NCI-H2227 (cell line): Measurements from ENCODE around the gene GFER.
A peak's percentile ranks its signal among the peaks of the same experiment; 100 is the strongest.
"Not testable (repeated sequence)": the region's sequence is repeated elsewhere in the genome, so short reads cannot be mapped to it uniquely, and the experiment has no call there.

Experiments used
- DNase-seq: peaks from one replicate; lab custom pipeline; 2025; ENCODE audit not compliant: unreplicated experiment; lab: John Stamatoyannopoulos, UW

Gene GFER

GRCh38 chr16:2025878-2026460 lies 42.0 kb downstream of the GFER start:
- DNase-seq: no peak

- peak; percentile 62 for DNase-seq
Measured at GRCh38 chr16:2026461-2027023, 42.5 kb downstream of the GFER start, which contains the start of gene NHERF2. TSS of gene NHERF2 (plus strand) at chr16:2026902. CDS start at chr16:2027006, 104 bp downstream.

GRCh38 chr16:2027024-2028010 lies 43.3 kb downstream of the GFER start:
- peak; percentile 62 for DNase-seq

DNA sequence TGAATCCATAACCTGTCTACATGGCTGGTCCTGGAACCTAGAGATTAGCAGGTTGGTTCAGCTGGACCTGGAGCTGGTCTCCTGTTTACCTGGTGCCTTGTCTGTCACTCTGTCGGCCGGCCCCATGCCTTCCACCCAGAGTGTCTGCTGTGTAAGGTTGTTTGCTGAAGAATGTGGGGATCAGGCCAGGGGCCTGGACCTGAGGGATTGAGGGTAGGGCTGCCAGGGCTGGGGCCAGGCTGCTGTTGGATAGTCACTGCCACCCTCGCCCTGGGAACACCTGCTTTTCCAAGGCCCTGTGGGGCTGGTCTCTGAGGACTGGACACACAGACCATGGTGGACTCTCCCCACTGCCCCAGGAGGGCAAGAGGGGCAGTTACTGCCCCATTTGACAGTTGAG lies 44.2 kb downstream of the GFER start:
- no peak for DNase-seq

GRCh38 chr16:2028620-2029220 lies 44.7 kb downstream of the GFER start:
- no peak for DNase-seq

DNA sequence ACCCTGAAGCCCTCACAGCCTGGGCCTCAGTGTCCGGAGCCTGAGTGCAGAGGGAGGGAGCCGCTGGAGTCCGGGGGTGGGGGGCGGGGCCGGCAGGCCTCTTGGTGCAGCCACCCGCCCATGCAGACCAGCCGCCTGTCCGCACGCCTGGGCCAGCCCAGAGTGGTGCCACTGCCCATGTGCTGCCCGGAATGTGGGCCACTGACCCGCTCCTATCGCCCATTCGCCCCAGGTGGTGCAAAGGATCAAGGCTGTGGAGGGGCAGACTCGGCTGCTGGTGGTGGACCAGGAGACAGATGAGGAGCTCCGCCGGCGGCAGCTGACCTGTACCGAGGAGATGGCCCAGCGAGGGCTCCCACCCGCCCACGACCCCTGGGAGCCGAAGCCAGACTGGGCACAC lies 45.4 kb downstream of the GFER start:
- no peak for DNase-seq

DNA sequence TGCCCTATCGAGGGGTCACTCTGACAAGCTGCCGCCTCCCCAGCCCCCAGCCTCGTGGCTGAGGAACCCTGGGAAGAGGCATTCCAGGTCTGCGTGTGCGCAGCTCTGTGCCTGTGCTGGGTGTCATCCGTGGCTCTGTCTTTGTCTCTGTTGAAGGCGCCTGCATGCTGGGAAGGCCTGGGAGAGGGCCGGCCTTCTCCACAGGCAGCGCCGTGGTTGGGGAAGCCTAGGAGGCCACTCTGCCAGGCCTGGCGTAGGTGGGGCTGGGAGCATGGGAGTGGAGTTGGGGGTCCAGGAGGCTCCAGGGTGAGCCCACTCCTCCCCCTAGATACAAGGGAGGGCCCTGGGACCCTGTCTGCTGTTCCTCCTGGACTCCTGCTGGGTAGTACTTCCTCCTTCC lies 46.0 kb downstream of the GFER start:
- DNase-seq: no peak

DNA sequence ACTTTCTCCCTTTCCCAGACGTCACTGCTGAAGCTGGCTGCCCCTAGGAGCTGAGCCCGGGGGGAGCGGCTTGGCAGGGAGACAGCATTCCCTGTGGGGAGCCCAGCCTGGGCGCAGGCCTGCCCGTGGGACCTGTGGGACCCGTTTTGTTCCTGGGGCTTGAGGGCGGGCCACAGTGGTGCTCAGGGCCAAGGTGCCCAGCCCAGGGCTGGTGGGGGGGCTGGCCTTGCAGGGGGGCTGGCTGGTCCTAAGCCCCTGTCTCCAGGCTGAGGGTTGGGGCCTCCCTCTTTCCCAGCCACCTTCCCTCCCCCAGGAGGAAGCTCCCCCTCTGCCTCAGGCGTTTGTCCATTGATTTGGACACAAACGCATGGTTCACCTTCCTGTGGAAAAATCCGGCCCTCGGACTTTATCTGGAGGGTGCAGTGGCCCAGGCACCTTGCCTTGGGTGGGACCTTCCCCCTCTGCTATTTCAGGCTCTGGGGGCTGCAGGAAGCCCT lies 47.1 kb downstream of the GFER start:
- no peak for DNase-seq

DNA sequence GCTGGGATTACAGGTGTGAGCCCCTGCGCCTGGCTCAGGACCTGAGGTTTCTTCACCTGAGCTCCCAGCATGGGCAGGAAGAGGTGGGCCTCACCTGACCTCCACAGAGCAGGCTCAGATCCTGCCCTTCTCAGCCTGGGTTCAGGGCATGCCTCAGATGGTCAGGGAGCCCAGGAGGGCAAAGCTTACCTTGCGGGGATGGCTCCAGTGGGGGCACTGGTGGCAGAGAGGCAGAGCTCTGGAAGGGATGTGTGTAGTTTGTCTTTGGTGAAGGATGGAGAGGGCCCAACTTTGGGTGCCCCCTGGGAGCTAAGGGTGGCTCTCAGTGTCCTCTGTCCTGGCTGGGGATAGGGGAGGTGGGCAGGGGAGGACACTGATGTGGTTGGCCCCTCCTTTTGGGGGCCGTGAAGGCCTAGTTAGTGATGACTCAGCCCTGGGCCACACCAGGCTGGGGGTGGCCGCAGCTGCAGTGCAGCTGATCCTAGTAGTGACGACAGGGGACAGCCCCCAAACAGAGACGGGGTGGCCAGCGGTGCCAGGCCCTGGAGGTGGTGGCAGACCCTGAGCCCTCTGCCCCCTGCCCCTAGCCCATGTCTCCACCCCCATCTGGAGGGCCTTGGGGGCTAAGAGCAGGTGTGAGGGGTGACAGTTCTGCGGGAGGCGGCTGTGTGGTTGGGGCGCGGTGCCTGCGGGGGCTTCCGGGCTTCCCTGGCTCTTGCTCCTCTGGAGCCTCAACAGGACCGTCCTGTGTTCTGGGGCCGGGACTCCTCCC lies 48.5 kb downstream of the GFER start:
- DNase-seq: no peak

DNA sequence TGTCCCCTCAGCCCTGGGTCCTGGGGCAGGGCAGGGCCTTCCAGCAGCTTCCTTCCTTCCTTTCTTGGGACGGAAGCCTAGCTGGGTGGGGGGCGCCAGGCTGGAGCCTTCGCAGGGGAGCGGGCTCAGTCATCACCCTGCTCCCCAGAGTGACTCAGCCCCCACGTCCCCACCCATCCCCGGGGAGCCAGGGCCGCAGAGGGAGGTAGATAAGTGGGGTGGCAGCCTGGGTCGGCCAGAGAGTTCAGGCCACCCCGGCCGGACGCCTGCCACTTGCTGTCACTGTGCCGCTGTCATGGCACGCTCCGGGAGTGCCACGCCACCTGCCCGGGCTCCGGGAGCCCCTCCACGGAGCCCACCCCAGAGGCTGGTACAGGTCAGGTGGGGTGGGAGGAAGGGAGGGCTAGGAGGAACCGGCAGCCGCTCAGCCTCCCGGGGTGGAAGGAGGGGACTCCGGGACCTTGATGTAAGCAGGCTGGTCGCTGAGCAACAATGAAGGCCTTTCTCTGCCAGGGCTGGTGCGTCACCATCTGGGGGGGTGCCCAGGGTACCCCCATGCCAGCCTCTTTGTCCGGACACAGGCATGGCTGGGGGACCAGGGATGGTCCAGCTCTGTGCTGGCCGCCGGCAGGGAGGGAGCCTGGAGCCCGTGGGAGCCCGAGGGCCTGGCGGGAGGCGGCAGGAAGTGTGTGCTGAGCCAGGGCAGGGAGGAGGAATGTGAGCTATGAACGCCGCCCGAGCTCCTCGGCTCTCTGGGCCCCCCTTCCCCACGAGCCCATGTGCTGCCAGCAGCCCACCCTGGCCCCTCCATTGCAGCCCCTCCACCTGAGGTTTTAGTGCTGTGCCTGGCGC lies 49.3 kb downstream of the GFER start:
- peak; percentile 22 for DNase-seq

GRCh38 chr16:2033909-2034695 lies 50.1 kb downstream of the GFER start:
- DNase-seq: not testable (repeated sequence)

DNA sequence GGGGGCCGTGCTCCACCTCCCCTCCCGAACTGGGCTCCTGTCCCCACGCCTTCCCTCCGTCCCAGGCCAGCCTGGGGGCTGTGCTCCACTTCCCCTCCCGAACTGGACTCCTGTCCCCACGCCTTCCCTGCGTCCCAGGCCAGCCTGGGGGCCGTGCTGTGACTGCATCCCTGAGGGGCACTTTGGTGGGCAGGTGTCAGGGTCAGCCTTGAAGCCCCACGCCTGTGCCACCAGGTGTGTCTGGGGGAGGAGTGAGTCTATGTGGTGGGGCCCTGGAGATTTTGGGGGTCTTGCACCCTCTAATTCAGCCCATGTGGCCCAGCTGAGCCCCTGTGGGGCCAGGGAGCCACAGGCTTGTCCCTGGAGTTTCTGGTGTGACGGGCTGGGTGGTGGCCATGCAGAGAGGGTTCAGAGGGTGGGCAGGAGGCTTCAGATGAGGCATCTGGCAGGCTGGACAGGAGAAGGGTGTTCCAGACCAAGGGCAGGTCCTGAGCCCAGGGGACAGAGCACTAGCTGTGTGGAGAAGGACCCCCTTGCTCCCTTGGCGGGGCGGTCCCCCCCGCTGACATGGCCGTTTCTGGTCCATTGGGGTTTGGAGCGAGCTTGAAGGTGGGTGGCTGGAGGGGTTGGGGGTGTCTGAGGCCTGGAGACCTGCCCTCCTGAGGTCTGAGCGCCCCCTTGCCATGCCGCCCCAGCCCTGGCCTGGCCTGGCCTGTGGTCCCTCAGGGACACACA lies 50.9 kb downstream of the GFER start:
- no peak for DNase-seq

DNA sequence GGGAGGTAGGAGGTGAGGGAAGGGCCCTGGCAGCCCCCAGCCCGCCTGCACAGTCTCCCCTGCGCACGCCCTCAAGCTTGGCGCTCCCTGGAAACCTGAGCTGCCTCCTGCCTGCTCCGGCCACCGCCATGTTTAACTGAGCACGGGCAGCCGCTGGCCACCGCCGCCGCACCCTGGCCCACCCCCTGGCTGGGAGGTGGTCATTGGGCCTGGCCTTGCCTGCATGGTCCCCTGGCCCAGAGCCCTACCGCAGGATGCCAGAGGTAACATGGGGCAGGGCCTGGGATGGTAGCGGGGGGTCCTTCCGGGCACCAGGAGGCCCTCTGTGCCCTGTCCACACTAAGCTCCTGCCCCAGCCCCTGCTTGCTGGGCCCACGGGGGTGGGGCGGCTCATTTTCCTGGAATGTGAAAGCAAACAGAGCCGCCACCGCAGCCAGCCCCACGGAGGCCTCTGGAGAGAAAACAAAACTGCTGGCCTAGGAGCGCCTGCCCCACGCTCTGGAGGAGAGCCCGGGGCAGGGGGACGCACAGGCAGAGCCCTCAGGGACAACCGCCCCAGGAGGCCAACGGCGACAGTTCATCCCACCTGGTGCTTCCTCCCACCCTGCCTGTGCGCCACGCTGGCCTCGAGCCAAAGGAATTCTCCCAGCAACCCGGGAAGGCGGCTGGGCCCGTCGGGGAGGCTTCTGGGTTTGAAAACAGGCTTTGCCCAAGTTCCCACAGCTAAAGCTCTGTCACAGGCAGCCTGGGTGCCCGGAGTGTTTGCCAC lies 51.6 kb downstream of the GFER start:
- DNase-seq: peak; percentile 53

DNA sequence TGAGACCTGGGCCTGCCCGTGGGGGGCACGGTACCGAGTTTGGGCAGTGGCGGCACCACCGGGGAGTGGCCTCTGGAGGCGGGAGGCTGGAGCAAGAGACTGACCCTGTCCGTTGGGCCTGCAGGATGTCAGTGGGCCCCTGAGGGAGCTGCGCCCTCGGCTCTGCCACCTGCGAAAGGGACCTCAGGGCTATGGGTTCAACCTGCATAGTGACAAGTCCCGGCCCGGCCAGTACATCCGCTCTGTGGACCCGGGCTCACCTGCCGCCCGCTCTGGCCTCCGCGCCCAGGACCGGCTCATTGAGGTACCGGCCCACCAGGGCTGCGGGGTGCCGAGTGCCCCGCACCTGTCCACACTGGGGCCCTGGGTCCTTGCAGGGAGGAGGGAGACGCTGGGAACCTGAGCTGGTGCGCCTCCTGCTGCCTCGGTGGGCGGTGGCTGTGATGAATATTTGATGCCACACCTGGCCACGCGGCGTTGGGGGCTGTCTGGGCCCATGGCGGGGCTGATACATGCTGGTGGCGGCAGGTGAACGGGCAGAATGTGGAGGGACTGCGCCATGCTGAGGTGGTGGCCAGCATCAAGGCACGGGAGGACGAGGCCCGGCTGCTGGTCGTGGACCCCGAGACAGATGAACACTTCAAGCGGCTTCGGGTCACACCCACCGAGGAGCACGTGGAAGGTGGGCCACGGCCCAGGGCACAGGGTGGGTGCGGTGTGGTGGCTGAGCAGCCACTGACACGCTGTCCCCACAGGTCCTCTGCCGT lies 52.4 kb downstream of the GFER start:
- no peak for DNase-seq

DNA sequence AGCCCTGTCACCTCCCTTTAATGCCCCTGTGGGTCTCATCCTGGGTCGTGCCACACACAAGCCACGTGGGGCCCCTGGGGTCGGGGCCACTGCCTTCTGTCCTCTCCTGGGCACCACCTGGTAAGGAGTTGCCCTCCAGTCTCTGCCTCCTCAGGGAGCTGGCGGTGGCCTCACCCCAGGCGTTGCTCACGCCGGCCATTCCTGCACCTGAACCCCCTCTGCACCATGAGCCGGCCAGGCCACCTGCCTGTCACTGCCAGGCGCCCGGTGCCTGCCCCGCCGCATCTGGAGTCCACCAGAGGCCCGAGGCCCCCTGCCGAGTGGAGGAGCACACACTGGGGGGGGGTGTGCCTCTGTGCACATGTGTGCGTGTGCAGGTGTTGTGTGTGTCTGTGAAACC lies 53.1 kb downstream of the GFER start:
- DNase-seq: no peak
